Endothelial cell of umbilical vein (primary cell): ENCODE measurements around the gene TTC31. TPM values are rescaled to one million over a fixed set of nuclear protein-coding genes. Genes with fewer than 3 reads are reported as not detected.

ENCODE experiments used
- BruUV-seq: library from RNA; stranded (reverse); fragments of 400-500 nt; replicated peaks from 2 replicates; lab custom pipeline; 2021; lab: Mats Ljungman, UMichigan
- CTCF ChIA-PET: fragments of 300-600, 350-600 bp; sonication (Branson Sonifier 250); formaldehyde crosslinking; loops from one replicate; lab custom pipeline; 2021; ENCODE audit warnings: antibody characterized with exemption, inconsistent platforms; lab: Charles Lee
- POLR2A ChIA-PET: fragments of 300-600, 350-600 bp; sonication (Branson Sonifier 250); formaldehyde crosslinking; loops from one replicate; lab custom pipeline; 2021; ENCODE audit warnings: antibody characterized with exemption, inconsistent platforms; lab: Charles Lee
- DNase-seq: peaks from one replicate; pipeline ENCODE4 v3.0.0-alpha.2; 2011; ENCODE audit warnings: low read depth, low spot score
- FAIRE-seq: peaks from 2 replicates; lab custom pipeline; 2011; peaks lifted over from hg19 to GRCh38; lab: Jason Lieb, UNC
- H2AFZ ChIP-seq: 2 replicates; pipeline ENCODE4 v1.6.0; 2012; ENCODE audit warnings: low read depth, low read length, control low read depth, inconsistent platforms
- H3K27ac ChIP-seq: 2 replicates; pipeline ENCODE4 v1.5.1; 2011; ENCODE audit warnings: low read depth, mild to moderate bottlenecking, control low read depth, low read length, moderate library complexity; ENCODE audit not compliant: insufficient read depth
- H3K27me3 ChIP-seq, 2 experiments: 2 replicates each; pipeline versions ENCODE4 v1.6.0 to v1.6.1; 2011; ENCODE audit warnings: low read length in 2 of 2, mixed read lengths in 1 of 2; ENCODE audit not compliant: control insufficient read depth in 2 of 2, insufficient read depth in 2 of 2
- H3K36me3 ChIP-seq, 2 experiments: 2 replicates in 1 of 2; 3 replicates in 1 of 2; pipeline ENCODE4 v1.5.1; 2011; ENCODE audit warnings: low read length in 2 of 2, mild to moderate bottlenecking in 1 of 2, moderate library complexity in 1 of 2; ENCODE audit not compliant: control insufficient read depth in 2 of 2, insufficient read depth in 2 of 2; ENCODE audit errors: extremely low read depth in 1 of 2
- H3K4me1 ChIP-seq: 3 replicates; pipeline ENCODE4 v1.5.1; 2011; ENCODE audit warnings: mild to moderate bottlenecking, low read length; ENCODE audit not compliant: control insufficient read depth, insufficient read depth; ENCODE audit errors: extremely low read depth
- H3K4me2 ChIP-seq: 2 replicates; pipeline ENCODE4 v1.6.1; 2011; ENCODE audit warnings: low read length, control low read depth, mixed read lengths; ENCODE audit not compliant: insufficient read depth
- H3K4me3 ChIP-seq, 3 experiments: fragments of 200-600 bp in 1 of 3; sonication (generic), shearing (Covaris generic) in 1 of 3; replicated peaks in 1 of 3; 2 replicates each; pipeline ENCODE4 v1.5.1; 2011 to 2016; ENCODE audit warnings: control low read depth in 3 of 3, low read length in 3 of 3, mild to moderate bottlenecking in 2 of 3, inconsistent platforms in 1 of 3, low read depth in 1 of 3, moderate library complexity in 1 of 3; ENCODE audit not compliant: insufficient read depth in 1 of 3
- H3K79me2 ChIP-seq: 2 replicates; pipeline ENCODE4 v1.6.0; 2012; ENCODE audit warnings: low read length, inconsistent platforms; ENCODE audit not compliant: control insufficient read depth, insufficient read depth
- H3K9ac ChIP-seq: replicated peaks from 2 replicates; pipeline ENCODE3; 2011; ENCODE audit warnings: low read length, control low read depth; ENCODE audit not compliant: insufficient read depth; ENCODE audit errors: extremely low read depth
- H3K9me1 ChIP-seq: replicated peaks from 3 replicates; pipeline ENCODE4 v1.6.0; 2011; ENCODE audit warnings: mild to moderate bottlenecking, low read length; ENCODE audit not compliant: control insufficient read depth, insufficient read depth; ENCODE audit errors: extremely low read depth
- H3K9me3 ChIP-seq: replicated peaks from 2 replicates; pipeline ENCODE4 v1.5.1; 2012; ENCODE audit warnings: low read length, inconsistent platforms; ENCODE audit not compliant: control insufficient read depth, insufficient read depth
- H4K20me1 ChIP-seq: replicated peaks from 2 replicates; pipeline ENCODE3; 2011; ENCODE audit warnings: mild to moderate bottlenecking, low read length; ENCODE audit not compliant: control insufficient read depth, insufficient read depth; ENCODE audit errors: extremely low read depth
- EZH2 ChIP-seq: IDR thresholded peaks from 2 replicates; pipeline ENCODE4 v1.6.1; 2012; ENCODE audit warnings: borderline replicate concordance, low read depth, mild to moderate bottlenecking, moderate library complexity, low read length, inconsistent platforms; ENCODE audit not compliant: severe bottlenecking
- FOS ChIP-seq: IDR thresholded peaks from 2 replicates; pipeline ENCODE4 v1.6.1; 2011; ENCODE audit warnings: mild to moderate bottlenecking, low read length, moderate library complexity, borderline replicate concordance; ENCODE audit not compliant: insufficient read depth
- GATA2 ChIP-seq: IDR thresholded peaks from 2 replicates; pipeline ENCODE4 v1.7.0; 2011; ENCODE audit warnings: low read depth, mild to moderate bottlenecking, moderate library complexity, mixed read lengths, low read length; ENCODE audit not compliant: insufficient read length, insufficient read depth
- JUN ChIP-seq: IDR thresholded peaks from 2 replicates; pipeline ENCODE4 v1.6.1; 2011; ENCODE audit warnings: borderline replicate concordance, low read depth; ENCODE audit not compliant: insufficient read length, insufficient read depth
- MYC ChIP-seq: IDR thresholded peaks from one replicate; pipeline ENCODE4 v1.6.1; 2011; ENCODE audit warnings: mild to moderate bottlenecking, low read depth, low read length
- POLR2A ChIP-seq: IDR thresholded peaks from 2 replicates; pipeline ENCODE4 v1.6.1; 2012; ENCODE audit warnings: low read depth, mild to moderate bottlenecking, control low read depth, low read length
- POLR2AphosphoS5 ChIP-seq: IDR thresholded peaks from 2 replicates; pipeline ENCODE4 v1.6.1; 2012; ENCODE audit warnings: low read depth, mild to moderate bottlenecking, control low read depth, low read length, moderate library complexity; ENCODE audit not compliant: insufficient read depth
- dilution Hi-C: fragments of 300-500 bp; cut with MboI; formaldehyde crosslinking; loops from one replicate; pipeline ENCODE4 v1.15.0; 2019; ENCODE audit warnings: low sequenced_read_pairs; ENCODE audit not compliant: extremely low pct_ligation_motif_present
- intact Hi-C: fragments of 100-400 bp; cut with micrococcal nuclease; formaldehyde crosslinking; loops from one replicate; pipeline ENCODE4 v1.10.0; 2022
- polyA plus RNA-seq, 4 experiments: library from polyadenylated mRNA; depleted of rRNA in 3 of 4; stranded (reverse) in 3 of 4; unstranded in 1 of 4; fragments of >200 nt; gene quantifications; 2 replicates each; pipeline versions ENCODE4 v1.2.1 to v1.2.3, GENCODE V29; 2011 to 2012; ENCODE audit warnings: missing spikeins in 1 of 4
- total RNA-seq: library from RNA; stranded (reverse); gene quantifications from 2 replicates; pipeline ENCODE4 v1.2.3, GENCODE V29; 2021
- TF ChIP-seq, protein P1 (sequence below): IDR thresholded peaks from 2 replicates; pipeline ENCODE4 v1.6.1; 2011; ENCODE audit not compliant: insufficient read depth, insufficient read length
- TF ChIP-seq, protein P2 (sequence below), 2 donors: IDR thresholded peaks; 1 replicate in 1 of 2; 2 replicates in 1 of 2; pipeline ENCODE4 v1.5.1; 2011; ENCODE audit warnings: low read length in 2 of 2, mild to moderate bottlenecking in 2 of 2, moderate library complexity in 2 of 2, control low read depth in 1 of 2, inconsistent platforms in 1 of 2, low read depth in 1 of 2; ENCODE audit not compliant: insufficient read depth in 1 of 2; ENCODE audit errors: extremely low read depth in 1 of 2

Gene TTC31
- total and polyA plus RNA-seq, 2 donors (not counting 3 experiments of a cell fraction or from before 2014, with no cell fraction given), result 20.1 to 24.1 TPM

DNA sequence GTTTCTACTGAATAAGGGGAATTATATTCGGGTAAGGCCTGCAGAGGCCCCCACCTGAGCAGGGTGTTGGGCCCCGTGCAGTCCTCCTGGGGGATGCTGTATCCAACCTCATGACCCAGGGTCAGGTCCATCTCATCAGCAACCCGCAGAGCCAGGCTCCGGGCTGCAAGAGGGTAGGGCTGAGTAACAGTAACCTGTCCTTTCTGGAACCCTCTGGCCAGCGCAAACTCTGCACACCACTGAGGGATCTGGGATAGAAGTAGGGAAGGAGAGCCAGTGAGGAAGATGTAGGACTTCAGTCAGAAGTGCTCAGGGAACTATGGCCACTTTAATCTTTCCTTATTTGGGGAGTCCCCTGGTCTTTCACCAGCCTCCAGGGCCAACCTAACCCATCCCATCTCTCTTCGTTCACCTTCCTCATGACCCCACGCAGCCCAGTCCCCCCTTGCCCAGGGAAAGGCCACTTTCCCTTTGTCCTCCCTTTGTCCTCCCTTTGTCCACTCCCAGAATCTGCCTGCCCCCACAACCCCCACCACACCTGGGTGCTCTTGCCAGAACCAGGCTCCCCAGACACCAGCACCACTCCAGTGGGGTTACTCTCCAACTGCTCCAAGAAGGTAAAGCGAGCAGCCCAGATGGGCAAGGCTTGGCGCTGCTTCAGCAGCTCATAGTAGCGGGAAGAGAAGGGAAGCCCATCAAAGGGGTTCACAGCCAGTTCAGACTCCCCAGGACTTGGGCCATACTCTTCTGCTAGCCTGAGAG lies 42.3 kb downstream of the TTC31 start:
- H3K9me1 ChIP-seq, result no peaks in the 10 kb centered on the region
- H3K27me3 ChIP-seq, result peaks cover 9 to 13% of the 10 kb centered on the region in 2 experiments
- no peaks in the 10 kb centered on the region for H3K9me3 ChIP-seq
- peaks cover 10% of the 10 kb centered on the region for H3K4me1 ChIP-seq
- BruUV-seq, result no TSS peak
- peaks cover 6 to 16% of the 10 kb centered on the region in 2 experiments for H3K36me3 ChIP-seq
- no peaks in the 10 kb centered on the region for H4K20me1 ChIP-seq
- dilution Hi-C loops, result no loop called here
- H3K79me2 ChIP-seq, result peaks cover 19% of the 10 kb centered on the region
- H2AFZ ChIP-seq, result no peak overlapping the region
- ChIA-PET POLR2A (no interaction called here), CTCF (interaction anchor here (1.2 kb wide), 1 partner anchor 16 kb away, joined by 3 read pairs; no protein-coding TSS in a partner anchor)
- intact Hi-C loops, result no loop called here
- H3K4me2 ChIP-seq, result no peak overlapping the region
- FAIRE-seq (no peak), DNase-seq (no peak)
- no peak overlapping the region for H3K27ac ChIP-seq
- no peak overlapping the region for H3K4me3 ChIP-seq
- H3K9ac ChIP-seq, result no peak overlapping the region
- TF ChIP-seq EZH2 (no peak), JUN (no peak), GATA2 (no peak), POLR2A (no peak), POLR2AphosphoS5 (no peak), FOS (no peak), MYC (no peak)
- TF ChIP-seq, protein P1, sequence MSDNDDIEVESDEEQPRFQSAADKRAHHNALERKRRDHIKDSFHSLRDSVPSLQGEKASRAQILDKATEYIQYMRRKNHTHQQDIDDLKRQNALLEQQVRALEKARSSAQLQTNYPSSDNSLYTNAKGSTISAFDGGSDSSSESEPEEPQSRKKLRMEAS, result no peak
- TF ChIP-seq, protein P2, sequence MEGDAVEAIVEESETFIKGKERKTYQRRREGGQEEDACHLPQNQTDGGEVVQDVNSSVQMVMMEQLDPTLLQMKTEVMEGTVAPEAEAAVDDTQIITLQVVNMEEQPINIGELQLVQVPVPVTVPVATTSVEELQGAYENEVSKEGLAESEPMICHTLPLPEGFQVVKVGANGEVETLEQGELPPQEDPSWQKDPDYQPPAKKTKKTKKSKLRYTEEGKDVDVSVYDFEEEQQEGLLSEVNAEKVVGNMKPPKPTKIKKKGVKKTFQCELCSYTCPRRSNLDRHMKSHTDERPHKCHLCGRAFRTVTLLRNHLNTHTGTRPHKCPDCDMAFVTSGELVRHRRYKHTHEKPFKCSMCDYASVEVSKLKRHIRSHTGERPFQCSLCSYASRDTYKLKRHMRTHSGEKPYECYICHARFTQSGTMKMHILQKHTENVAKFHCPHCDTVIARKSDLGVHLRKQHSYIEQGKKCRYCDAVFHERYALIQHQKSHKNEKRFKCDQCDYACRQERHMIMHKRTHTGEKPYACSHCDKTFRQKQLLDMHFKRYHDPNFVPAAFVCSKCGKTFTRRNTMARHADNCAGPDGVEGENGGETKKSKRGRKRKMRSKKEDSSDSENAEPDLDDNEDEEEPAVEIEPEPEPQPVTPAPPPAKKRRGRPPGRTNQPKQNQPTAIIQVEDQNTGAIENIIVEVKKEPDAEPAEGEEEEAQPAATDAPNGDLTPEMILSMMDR (IDR thresholded peaks at IDR 0.05; ENCODE audit: extremely low read depth in 1 of 2, insufficient read depth in 1 of 2, low read depth in 1 of 2, low read length in 2 of 2), result no peak
